Measurements from ENCODE around the gene CIAO2B. TPM values are rescaled to one million over a fixed set of nuclear protein-coding genes. Genes with fewer than 3 reads are reported as not detected.

Gene CIAO2B
- total and polyA plus RNA-seq, 2 experiments from 2014 or later: 92.4 to 181 TPM

DNA sequence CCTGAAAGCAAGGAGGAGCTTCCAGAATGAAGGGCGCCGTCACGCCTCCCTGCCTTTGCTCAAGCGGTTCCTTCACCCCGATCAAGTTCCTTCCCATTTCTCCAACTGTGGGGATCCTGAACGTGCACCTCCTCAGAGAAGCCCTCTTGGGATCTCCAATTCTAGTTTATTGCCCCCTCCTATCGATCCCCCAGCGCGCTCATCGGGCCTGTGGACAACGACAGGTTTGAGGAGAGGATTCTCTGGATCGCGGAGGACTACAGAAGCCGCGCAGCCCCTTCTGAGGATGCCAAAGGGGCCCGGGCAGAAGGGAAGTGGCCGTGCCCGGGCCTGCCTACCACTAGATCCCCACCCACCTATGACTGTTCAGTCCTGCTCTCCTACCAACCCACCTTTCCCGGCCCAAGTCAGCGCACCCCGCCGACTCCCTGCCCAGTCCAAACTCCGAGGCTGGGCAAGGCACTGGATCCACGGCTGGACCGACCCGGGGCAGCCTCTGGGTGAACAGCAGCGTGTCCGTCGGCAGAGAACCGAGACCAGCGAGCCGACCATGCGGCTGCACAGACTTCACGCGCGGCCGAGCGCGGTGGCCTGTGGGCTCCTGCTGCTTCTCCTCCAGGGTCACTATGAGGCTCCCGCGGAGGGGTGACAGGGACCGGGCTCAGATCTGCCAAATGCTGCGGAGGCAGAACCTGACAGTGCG, 14.1 kb upstream of the CIAO2B start (continued):
- TF ChIP-seq, protein P1, sequence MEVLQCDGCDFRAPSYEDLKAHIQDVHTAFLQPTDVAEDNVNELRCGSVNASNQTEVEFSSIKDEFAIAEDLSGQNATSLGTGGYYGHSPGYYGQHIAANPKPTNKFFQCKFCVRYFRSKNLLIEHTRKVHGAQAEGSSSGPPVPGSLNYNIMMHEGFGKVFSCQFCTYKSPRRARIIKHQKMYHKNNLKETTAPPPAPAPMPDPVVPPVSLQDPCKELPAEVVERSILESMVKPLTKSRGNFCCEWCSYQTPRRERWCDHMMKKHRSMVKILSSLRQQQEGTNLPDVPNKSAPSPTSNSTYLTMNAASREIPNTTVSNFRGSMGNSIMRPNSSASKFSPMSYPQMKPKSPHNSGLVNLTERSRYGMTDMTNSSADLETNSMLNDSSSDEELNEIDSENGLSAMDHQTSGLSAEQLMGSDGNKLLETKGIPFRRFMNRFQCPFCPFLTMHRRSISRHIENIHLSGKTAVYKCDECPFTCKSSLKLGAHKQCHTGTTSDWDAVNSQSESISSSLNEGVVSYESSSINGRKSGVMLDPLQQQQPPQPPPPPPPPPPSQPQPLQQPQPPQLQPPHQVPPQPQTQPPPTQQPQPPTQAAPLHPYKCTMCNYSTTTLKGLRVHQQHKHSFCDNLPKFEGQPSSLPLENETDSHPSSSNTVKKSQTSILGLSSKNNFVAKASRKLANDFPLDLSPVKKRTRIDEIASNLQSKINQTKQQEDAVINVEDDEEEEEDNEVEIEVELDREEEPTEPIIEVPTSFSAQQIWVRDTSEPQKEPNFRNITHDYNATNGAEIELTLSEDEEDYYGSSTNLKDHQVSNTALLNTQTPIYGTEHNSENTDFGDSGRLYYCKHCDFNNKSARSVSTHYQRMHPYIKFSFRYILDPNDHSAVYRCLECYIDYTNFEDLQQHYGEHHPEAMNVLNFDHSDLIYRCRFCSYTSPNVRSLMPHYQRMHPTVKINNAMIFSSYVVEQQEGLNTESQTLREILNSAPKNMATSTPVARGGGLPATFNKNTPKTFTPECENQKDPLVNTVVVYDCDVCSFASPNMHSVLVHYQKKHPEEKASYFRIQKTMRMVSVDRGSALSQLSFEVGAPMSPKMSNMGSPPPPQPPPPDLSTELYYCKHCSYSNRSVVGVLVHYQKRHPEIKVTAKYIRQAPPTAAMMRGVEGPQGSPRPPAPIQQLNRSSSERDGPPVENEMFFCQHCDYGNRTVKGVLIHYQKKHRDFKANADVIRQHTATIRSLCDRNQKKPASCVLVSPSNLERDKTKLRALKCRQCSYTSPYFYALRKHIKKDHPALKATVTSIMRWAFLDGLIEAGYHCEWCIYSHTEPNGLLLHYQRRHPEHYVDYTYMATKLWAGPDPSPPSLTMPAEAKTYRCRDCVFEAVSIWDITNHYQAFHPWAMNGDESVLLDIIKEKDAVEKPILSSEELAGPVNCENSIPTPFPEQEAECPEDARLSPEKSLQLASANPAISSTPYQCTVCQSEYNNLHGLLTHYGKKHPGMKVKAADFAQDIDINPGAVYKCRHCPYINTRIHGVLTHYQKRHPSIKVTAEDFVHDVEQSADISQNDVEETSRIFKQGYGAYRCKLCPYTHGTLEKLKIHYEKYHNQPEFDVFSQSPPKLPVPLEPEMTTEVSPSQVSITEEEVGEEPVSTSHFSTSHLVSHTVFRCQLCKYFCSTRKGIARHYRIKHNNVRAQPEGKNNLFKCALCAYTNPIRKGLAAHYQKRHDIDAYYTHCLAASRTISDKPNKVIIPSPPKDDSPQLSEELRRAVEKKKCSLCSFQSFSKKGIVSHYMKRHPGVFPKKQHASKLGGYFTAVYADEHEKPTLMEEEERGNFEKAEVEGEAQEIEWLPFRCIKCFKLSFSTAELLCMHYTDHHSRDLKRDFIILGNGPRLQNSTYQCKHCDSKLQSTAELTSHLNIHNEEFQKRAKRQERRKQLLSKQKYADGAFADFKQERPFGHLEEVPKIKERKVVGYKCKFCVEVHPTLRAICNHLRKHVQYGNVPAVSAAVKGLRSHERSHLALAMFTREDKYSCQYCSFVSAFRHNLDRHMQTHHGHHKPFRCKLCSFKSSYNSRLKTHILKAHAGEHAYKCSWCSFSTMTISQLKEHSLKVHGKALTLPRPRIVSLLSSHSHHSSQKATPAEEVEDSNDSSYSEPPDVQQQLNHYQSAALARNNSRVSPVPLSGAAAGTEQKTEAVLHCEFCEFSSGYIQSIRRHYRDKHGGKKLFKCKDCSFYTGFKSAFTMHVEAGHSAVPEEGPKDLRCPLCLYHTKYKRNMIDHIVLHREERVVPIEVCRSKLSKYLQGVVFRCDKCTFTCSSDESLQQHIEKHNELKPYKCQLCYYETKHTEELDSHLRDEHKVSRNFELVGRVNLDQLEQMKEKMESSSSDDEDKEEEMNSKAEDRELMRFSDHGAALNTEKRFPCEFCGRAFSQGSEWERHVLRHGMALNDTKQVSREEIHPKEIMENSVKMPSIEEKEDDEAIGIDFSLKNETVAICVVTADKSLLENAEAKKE (CRISPR knock-in tag; IDR thresholded peaks at IDR 0.05): no peak
- TF ChIP-seq NANOG (IDR thresholded peaks at IDR 0.05; ENCODE audit: borderline replicate concordance): no peak
- TF ChIP-seq EZH2 (IDR thresholded peaks at IDR 0.05; ENCODE audit: low read depth, unreplicated experiment): peak; percentile 83
- no peak for TF ChIP-seq STAT1 (IDR thresholded peaks at IDR 0.05; ENCODE audit: unreplicated experiment)
- TF ChIP-seq ETS1 (IDR thresholded peaks at IDR 0.05): no peak

DNA sequence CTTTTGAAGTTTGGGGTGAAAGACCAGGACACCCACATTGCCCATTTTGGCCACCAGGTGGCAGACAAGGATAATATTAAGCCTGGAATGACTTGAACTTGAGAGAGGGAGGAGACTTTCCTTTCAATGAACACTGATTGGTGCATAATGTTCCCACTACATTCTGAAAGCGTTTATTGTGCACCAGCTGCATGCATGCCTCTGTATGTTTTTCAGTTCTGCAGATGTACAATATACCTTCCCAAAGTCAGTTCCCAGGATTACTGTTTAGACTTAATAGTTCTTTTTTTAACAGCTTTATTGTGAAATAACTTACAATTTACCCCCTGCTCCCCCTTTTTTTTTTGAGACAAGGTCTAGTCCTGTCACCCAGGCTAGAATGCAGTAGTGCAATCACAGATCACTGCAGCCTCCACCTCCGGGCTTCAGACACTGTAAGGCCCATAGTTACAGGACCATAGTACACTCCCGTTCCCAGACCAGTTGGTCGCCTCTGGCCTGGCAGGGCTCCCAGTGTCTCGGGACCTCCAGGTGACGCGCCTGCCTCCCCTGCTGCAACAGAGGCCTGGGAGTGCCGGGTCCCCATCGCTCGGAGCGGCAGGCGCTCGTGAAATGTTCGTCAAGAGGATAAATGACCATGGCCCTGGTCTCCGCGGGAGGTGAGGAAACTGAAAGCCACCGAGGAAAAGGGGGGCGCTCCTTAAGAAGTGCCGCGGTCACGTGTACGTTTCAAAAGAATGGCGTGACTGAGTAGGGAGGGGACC, 13.3 kb upstream of the CIAO2B start:
- H3K4me2 ChIP-seq: peak overlapping the region; percentile 87

More for the DNA sequence above, 13.3 kb upstream of the CIAO2B start:
- H3K27ac ChIP-seq (ENCODE audit: low read depth): no peak overlapping the region
- peaks cover 3% of the 10 kb centered on the region; the same call in 1 of the 2 replicates for H3K4me1 ChIP-seq (ENCODE audit: insufficient read depth)
- peaks cover 46% of the 10 kb centered on the region for H3K27me3 ChIP-seq (ENCODE audit: insufficient read depth)
- no peaks in the 10 kb centered on the region for H3F3A ChIP-seq (replicated peaks; ENCODE audit: low read depth)
- no peaks in the 10 kb centered on the region; the same call in 2 of the 3 replicates for H3K4me1 Mint-ChIP-seq
- H3K36me3 ChIP-seq (ENCODE audit: insufficient read depth): no peaks in the 10 kb centered on the region
- H3K27ac Mint-ChIP-seq: no peak overlapping the region
- ATAC-seq (peak; percentile 79), DNase-seq (ENCODE audit: low spot score) (peak; percentile 94)
- H4K20me1 ChIP-seq (replicated peaks; ENCODE audit: insufficient read depth): no peaks in the 10 kb centered on the region
- no peaks in the 10 kb centered on the region for H3K79me2 ChIP-seq (replicated peaks; ENCODE audit: insufficient read depth)
- peaks cover 10% of the 10 kb centered on the region; the same call in 2 of the 3 replicates for H3K9me3 Mint-ChIP-seq
- peak overlapping the region; percentile 60 for H3K4me3 ChIP-seq
- TF ChIP-seq POLR2AphosphoS5 (IDR thresholded peaks at IDR 0.05; ENCODE audit: low read depth) (no peak), CTCF (conservative IDR thresholded peaks at IDR 0.05; ENCODE audit: low read depth in 2 of 2) (peak; percentile 91 to 96)
- peaks cover 9% of the 10 kb centered on the region; the same call in 1 of the 3 replicates for H3K36me3 Mint-ChIP-seq (ENCODE audit: low read depth)
- peaks cover 37% of the 10 kb centered on the region for H3K27me3 Mint-ChIP-seq (ENCODE audit: insufficient read depth, low read depth, poor library complexity)
- H3K4me3 Mint-ChIP-seq: peak overlapping the region; percentile 66
- peak overlapping the region; percentile 98; the same call in 1 of the 2 replicates for H2AFZ ChIP-seq
- H3K9me2 ChIP-seq (ENCODE audit: insufficient read depth): no peaks in the 10 kb centered on the region

All from GM23338 (cell line).